ENCODE measurements around the gene CLINT1.

DNA sequence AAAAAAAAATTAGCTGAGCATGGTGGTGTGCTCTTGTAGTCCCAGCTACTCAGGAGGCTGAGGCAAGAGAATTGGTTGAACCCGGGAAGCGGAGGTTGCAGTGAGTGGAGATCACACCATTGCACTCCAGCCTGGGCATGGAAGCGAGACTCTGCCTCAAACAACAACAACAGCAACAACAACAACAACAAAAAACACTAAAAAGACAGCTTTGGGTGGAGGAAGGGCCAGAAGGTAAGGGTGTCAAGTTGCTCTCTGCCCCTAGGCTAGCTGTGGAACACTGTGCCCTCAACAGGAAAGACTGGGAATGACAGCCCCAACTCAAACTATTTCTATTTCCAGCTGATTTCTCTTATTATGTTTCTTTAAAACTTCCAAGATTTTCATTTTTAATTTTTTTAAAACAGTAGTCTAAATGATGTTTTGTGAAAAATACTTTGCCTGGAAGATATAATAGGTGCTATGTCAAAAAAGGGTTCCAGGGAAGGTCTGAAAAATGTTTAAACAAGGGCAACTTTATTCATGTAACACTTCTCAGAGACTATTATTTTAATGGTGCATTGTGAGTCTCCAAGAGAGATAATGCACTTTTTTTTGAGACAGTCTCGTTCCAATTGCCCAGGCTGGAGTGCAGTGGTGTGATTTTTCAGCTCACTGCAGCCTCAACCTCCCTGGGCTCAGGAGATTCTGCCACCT, 29.9 kb downstream of the CLINT1 start:
- TF ChIP-seq, protein P1, sequence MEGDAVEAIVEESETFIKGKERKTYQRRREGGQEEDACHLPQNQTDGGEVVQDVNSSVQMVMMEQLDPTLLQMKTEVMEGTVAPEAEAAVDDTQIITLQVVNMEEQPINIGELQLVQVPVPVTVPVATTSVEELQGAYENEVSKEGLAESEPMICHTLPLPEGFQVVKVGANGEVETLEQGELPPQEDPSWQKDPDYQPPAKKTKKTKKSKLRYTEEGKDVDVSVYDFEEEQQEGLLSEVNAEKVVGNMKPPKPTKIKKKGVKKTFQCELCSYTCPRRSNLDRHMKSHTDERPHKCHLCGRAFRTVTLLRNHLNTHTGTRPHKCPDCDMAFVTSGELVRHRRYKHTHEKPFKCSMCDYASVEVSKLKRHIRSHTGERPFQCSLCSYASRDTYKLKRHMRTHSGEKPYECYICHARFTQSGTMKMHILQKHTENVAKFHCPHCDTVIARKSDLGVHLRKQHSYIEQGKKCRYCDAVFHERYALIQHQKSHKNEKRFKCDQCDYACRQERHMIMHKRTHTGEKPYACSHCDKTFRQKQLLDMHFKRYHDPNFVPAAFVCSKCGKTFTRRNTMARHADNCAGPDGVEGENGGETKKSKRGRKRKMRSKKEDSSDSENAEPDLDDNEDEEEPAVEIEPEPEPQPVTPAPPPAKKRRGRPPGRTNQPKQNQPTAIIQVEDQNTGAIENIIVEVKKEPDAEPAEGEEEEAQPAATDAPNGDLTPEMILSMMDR (IDR thresholded peaks at IDR 0.05) = no peak
- TF ChIP-seq POLR2A (IDR thresholded peaks at IDR 0.05) (no peak), EP300 (IDR thresholded peaks at IDR 0.05) (no peak)
